Smooth muscle cell (in vitro differentiated cells): ENCODE measurements around the gene TECR. TPM values are rescaled to one million over a fixed set of nuclear protein-coding genes. Genes with fewer than 3 reads are reported as not detected.

Source experiments
- DNase-seq: peaks from one replicate; lab custom pipeline; 2025; ENCODE audit not compliant: unreplicated experiment; lab: John Stamatoyannopoulos, UW
- H2AFZ ChIP-seq: fragments of 200-600 bp; sonication (generic); 2 replicates; pipeline ENCODE4 v1.6.0; 2016; ENCODE audit warnings: antibody characterized with exemption, low read depth, mild to moderate bottlenecking
- H3F3A ChIP-seq: fragments of 200-600 bp; sonication (generic); 2 replicates; pipeline ENCODE4 v1.6.0; 2017; ENCODE audit warnings: antibody characterized with exemption, low read depth
- H3K27ac ChIP-seq: fragments of 200-600 bp; sonication (generic); 2 replicates; pipeline ENCODE4 v1.5.1; 2016; ENCODE audit warnings: low read depth, mild to moderate bottlenecking
- H3K27me3 ChIP-seq: fragments of 200-600 bp; sonication (generic); 2 replicates; pipeline ENCODE4 v1.6.1; 2016; ENCODE audit warnings: low read depth, mild to moderate bottlenecking
- H3K36me3 ChIP-seq: fragments of 200-600 bp; sonication (generic); 2 replicates; pipeline ENCODE4 v1.5.1; 2016; ENCODE audit warnings: low read depth
- H3K4me1 ChIP-seq: fragments of 200-600 bp; sonication (generic); 2 replicates; pipeline ENCODE4 v1.5.1; 2016; ENCODE audit warnings: low read depth
- H3K4me2 ChIP-seq: fragments of 200-600 bp; sonication (generic); 2 replicates; pipeline ENCODE4 v1.6.0; 2016; ENCODE audit warnings: mild to moderate bottlenecking
- H3K4me3 ChIP-seq: fragments of 200-600 bp; sonication (generic); 2 replicates; pipeline ENCODE4 v1.5.1; 2016; ENCODE audit warnings: mild to moderate bottlenecking
- H3K79me2 ChIP-seq: fragments of 200-600 bp; sonication (generic); 2 replicates; pipeline ENCODE4 v1.6.0; 2016; ENCODE audit warnings: low read depth, mild to moderate bottlenecking
- H3K9ac ChIP-seq: fragments of 200-600 bp; sonication (generic); 2 replicates; pipeline ENCODE4 v1.6.0; 2016; ENCODE audit warnings: low read depth
- H3K9me3 ChIP-seq: fragments of 200-600 bp; sonication (generic); replicated peaks from 2 replicates; pipeline ENCODE4 v1.5.1; 2016; ENCODE audit warnings: low read depth
- H4K20me1 ChIP-seq: fragments of 200-600 bp; sonication (generic); 2 replicates; pipeline ENCODE4 v1.6.0; 2016; ENCODE audit warnings: low read depth
- CTCF ChIP-seq: fragments of 200-600 bp; sonication (generic); IDR thresholded peaks from 2 replicates; pipeline ENCODE4 v1.5.1; 2017; ENCODE audit warnings: borderline replicate concordance, mild to moderate bottlenecking, antibody characterized with exemption; ENCODE audit not compliant: insufficient read depth, poor library complexity, severe bottlenecking
- WGBS: methylation state at CpG from one replicate; pipeline ENCODE4 v1.1.7; 2016; ENCODE audit warnings: low lambda C conversion rate; 5-methylcytosine and 5-hydroxymethylcytosine counted together
- polyA plus RNA-seq: library from polyadenylated mRNA; unstranded; fragments of >200 nt; fragmentation: Nextera tagmentation; extraction: Ambion mirVana; gene quantifications from 2 replicates; pipeline ENCODE4 v1.2.1, GENCODE V29; 2016
- total RNA-seq: library from RNA; depleted of rRNA; stranded (reverse); fragments of >200 nt; gene quantifications from 2 replicates; pipeline ENCODE4 v1.2.3, GENCODE V29; 2014

The TECR gene
- total and polyA plus RNA-seq, 2 experiments from 2014 or later, result 86.1 to 216 TPM

- no peaks in the 10 kb centered on the region for H3K9me3 ChIP-seq
Measured at GRCh38 chr19:14544047-14544446, 14.7 kb downstream of the TECR start.

GRCh38 chr19:14544977-14545715, 15.8 kb downstream of the TECR start:
- Histone ChIP-seq H3K79me2 (peaks cover 36% of the 10 kb centered on the region), H3K4me1 (no peaks in the 10 kb centered on the region), H3K4me3 (no peak overlapping the region), H3K36me3 (no peaks in the 10 kb centered on the region), H3F3A (no peaks in the 10 kb centered on the region), H4K20me1 (peaks cover 62% of the 10 kb centered on the region), H2AFZ (no peak overlapping the region), H3K27me3 (no peaks in the 10 kb centered on the region), H3K9me3 (no peaks in the 10 kb centered on the region), H3K27ac (no peak overlapping the region), H3K4me2 (no peak overlapping the region), H3K9ac (no peak overlapping the region)
- 92% methylated on average over 21 of the region's 21 CpGs for WGBS
- no peak for DNase-seq
- no peak for TF ChIP-seq CTCF

More at GRCh38 chr19:14544047-14544446, 14.7 kb downstream of the TECR start:
- Histone ChIP-seq H3K4me1 (no peaks in the 10 kb centered on the region), H3K79me2 (peaks cover 44% of the 10 kb centered on the region), H3F3A (no peaks in the 10 kb centered on the region), H2AFZ (no peak overlapping the region), H3K9ac (no peak overlapping the region), H3K36me3 (no peaks in the 10 kb centered on the region), H4K20me1 (peaks cover 69% of the 10 kb centered on the region), H3K4me2 (no peak overlapping the region), H3K27ac (no peak overlapping the region), H3K27me3 (no peaks in the 10 kb centered on the region), H3K4me3 (no peak overlapping the region)
- TF ChIP-seq CTCF, result no peak
- no peak for DNase-seq
- WGBS, result 91% methylated on average over 5 of the region's 5 CpGs

- H3K9me3 ChIP-seq, result no peaks in the 10 kb centered on the region
- 97% methylated on average over 9 of the region's 9 CpGs for WGBS
- no peak overlapping the region for H3K27ac ChIP-seq
- H4K20me1 ChIP-seq, result peaks cover 58% of the 10 kb centered on the region
- no peak for DNase-seq
- H3F3A ChIP-seq, result no peaks in the 10 kb centered on the region
- no peak for TF ChIP-seq CTCF
- no peaks in the 10 kb centered on the region for H3K27me3 ChIP-seq
- H3K36me3 ChIP-seq, result no peaks in the 10 kb centered on the region
- no peak overlapping the region for H3K4me3 ChIP-seq
- no peak overlapping the region for H2AFZ ChIP-seq
- peaks cover 36% of the 10 kb centered on the region for H3K79me2 ChIP-seq
- H3K9ac ChIP-seq, result no peak overlapping the region
- no peaks in the 10 kb centered on the region for H3K4me1 ChIP-seq
- H3K4me2 ChIP-seq, result no peak overlapping the region
Measured at GRCh38 chr19:14545716-14546082, 16.3 kb downstream of the TECR start.
